Psoas muscle (tissue), 8 donors: ENCODE results near the gene INSC. TPM values are rescaled to one million over a fixed set of nuclear protein-coding genes. Genes with fewer than 3 reads are reported as not detected.

Experiments used
- ATAC-seq, 4 donors: fragments of 200-7000 bp; cut with Tn5 transposase; one replicate each; pipeline ENCODE4 v1.9.1; 2020; ENCODE audit warnings: moderate library complexity in 3 of 4, mild to moderate bottlenecking in 2 of 4
- DNase-seq, 2 donors: peaks; one replicate each; pipeline ENCODE4 v3.0.0-alpha.2; 2020
- H3K27ac ChIP-seq: fragments of 200-600 bp; one replicate; pipeline ENCODE4 v1.8.0; 2022
- H3K27me3 ChIP-seq, 3 donors: fragments of 200-600 bp in 1 of 3; one replicate each; pipeline versions ENCODE4 v1.6.1 to v1.8.0; 2013 to 2022; ENCODE audit warnings: low read length in 2 of 3, mild to moderate bottlenecking in 2 of 3, moderate library complexity in 1 of 3; ENCODE audit not compliant: insufficient read depth in 3 of 3
- H3K36me3 ChIP-seq, 2 donors: fragments of 200-600 bp in 1 of 2; one replicate each; pipeline versions ENCODE4 v1.6.1 to v1.8.0; 2013 to 2022; ENCODE audit warnings: low read depth in 1 of 2, mild to moderate bottlenecking in 1 of 2, moderate library complexity in 1 of 2; ENCODE audit not compliant: insufficient read depth in 1 of 2
- H3K4me1 ChIP-seq: fragments of 200-600 bp; one replicate; pipeline ENCODE4 v1.8.0; 2022
- H3K4me3 ChIP-seq: fragments of 200-600 bp; one replicate; pipeline ENCODE4 v1.8.0; 2022; ENCODE audit warnings: mild to moderate bottlenecking
- H3K9me3 ChIP-seq: fragments of 200-600 bp; one replicate; pipeline ENCODE4 v1.8.0; 2022
- WGBS, 3 donors: extraction: QIAGEN DNeasy Blood & Tissue Kit; methylation state at CpG; one replicate each; pipeline versions ENCODE4 v1.1.6 to v1.1.7; 2013; 5-methylcytosine and 5-hydroxymethylcytosine counted together
- intact Hi-C, 2 donors: fragments of 100-400 bp; cut with DNase I; formaldehyde crosslinking; loops; one replicate each; pipeline versions ENCODE4 v1.11.0 to v1.14.2; 2022
- polyA plus RNA-seq, 3 donors: library from polyadenylated mRNA; stranded (reverse); fragments of 200-250 nt; gene quantifications; one replicate each; pipeline ENCODE4 v1.2.3, GENCODE V29; 2013
- total RNA-seq, 4 donors: library from RNA; stranded (reverse); fragmentation: NEBNext Ultra II Directional in 2 of 4; extraction: Animal tissue kit (Norgen Biotek cat#: 25700) in 2 of 4; gene quantifications; one replicate each; pipeline versions ENCODE4 v1.2.1 to v1.2.4, GENCODE V29; 2021 to 2023
- TF ChIP-seq, protein P1 (sequence below): fragments of 200-600 bp; IDR thresholded peaks from one replicate; pipeline ENCODE4 v1.8.0; 2022; ENCODE audit warnings: antibody characterized with exemption
- donor health status: healthy with polysubstance abuse.
- donor health status: DM: no; HTN: no; CAD: no; lungs with moderate emphysema.
- donor health status: Bipolar disorder and iron deficiency.
- donor health status: healthy.
- donor health status: DM: yes; HTN: yes; CAD: no.
- donor health status: DM: no; HTN: no; CAD: no.
- donor health status: DM: no; HTN: no; CAD: no.
- donor health status: DM: yes; HTN: yes; CAD: no.

Gene INSC
- total and polyA plus RNA-seq, 7 donors, result 0.04 to 1.2 TPM; not detected in 5

DNA sequence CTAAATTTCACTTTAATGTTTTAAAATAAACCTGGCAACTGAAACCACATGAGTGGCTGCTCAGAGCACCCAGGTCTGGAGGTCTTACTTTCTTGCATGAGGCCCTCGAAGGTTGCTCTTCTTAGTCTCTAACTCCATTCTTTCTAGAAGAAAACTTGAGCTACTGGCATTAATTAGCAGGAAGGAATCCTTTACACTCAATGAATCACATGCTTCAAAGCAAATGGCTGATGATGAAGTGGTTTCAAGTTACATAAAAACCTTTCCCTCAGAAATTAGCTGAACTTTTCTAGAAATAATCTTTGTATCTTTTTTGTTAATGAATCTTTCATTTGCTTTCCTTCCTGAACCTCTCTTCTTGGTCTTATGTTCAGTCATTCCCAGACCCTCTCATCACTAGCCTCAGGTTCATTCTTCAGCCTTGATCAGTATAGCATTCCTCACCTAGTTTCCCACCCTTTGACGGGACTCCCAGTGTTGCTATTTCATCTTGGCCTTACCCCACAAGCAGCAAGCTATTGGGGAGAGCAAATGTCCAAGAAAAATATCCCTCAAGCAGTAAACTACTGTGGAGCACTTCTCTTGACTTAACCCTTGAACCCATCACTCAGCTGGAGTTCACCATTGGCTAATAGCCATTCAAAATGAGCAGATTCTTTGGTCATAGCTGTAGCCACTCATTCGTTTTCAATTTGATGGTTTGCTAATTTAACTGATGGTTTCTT lies 75.1 kb downstream of the INSC start:
- TF ChIP-seq, protein P1, sequence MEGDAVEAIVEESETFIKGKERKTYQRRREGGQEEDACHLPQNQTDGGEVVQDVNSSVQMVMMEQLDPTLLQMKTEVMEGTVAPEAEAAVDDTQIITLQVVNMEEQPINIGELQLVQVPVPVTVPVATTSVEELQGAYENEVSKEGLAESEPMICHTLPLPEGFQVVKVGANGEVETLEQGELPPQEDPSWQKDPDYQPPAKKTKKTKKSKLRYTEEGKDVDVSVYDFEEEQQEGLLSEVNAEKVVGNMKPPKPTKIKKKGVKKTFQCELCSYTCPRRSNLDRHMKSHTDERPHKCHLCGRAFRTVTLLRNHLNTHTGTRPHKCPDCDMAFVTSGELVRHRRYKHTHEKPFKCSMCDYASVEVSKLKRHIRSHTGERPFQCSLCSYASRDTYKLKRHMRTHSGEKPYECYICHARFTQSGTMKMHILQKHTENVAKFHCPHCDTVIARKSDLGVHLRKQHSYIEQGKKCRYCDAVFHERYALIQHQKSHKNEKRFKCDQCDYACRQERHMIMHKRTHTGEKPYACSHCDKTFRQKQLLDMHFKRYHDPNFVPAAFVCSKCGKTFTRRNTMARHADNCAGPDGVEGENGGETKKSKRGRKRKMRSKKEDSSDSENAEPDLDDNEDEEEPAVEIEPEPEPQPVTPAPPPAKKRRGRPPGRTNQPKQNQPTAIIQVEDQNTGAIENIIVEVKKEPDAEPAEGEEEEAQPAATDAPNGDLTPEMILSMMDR, result no peak
- Histone ChIP-seq H3K4me1 (no peaks in the 10 kb centered on the region), H3K36me3 (no peaks in the 10 kb centered on the region), H3K27ac (no peak overlapping the region), H3K9me3 (no peaks in the 10 kb centered on the region), H3K27me3 (no peaks in the 10 kb centered on the region), H3K4me3 (no peak overlapping the region)
- 58 to 72% (median 67%) methylated on average over 3 of the region's 3 CpGs for WGBS, 3 donors
- intact Hi-C loops, result no loop called here
- ATAC-seq, result no peak
- no peak for DNase-seq

DNA sequence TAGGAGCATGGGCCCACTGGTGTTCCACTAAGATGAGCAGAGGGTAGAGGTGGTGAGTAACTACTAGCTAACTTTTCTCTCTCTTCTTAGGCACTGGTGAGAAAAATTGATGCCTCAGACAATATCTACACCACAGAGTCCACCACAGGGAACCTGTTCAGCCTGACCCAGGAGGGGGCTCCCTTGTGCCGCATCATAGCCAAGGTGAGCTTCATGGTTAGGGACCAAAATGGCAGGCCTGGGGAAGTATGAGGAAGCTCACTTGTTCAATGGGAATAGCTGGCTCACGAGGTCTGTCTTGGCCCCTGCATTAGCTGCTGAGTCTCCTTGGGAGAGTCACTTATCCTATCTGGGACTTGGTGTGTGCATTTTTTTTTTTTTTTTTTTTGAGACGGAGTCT lies 75.9 kb downstream of the INSC start:
- ATAC-seq (no peak), DNase-seq (no peak)
- H3K4me1 ChIP-seq, result no peaks in the 10 kb centered on the region
- intact Hi-C loops, result no loop called here
- TF ChIP-seq, protein P1, result no peak
- H3K27me3 ChIP-seq, result no peaks in the 10 kb centered on the region
- no peak overlapping the region for H3K27ac ChIP-seq
- H3K4me3 ChIP-seq, result no peak overlapping the region
- 92 to 94% (median 93%) methylated on average over 2 to 3 of the region's 3 CpGs for WGBS, 3 donors
- H3K9me3 ChIP-seq, result no peaks in the 10 kb centered on the region
- no peaks in the 10 kb centered on the region for H3K36me3 ChIP-seq

DNA sequence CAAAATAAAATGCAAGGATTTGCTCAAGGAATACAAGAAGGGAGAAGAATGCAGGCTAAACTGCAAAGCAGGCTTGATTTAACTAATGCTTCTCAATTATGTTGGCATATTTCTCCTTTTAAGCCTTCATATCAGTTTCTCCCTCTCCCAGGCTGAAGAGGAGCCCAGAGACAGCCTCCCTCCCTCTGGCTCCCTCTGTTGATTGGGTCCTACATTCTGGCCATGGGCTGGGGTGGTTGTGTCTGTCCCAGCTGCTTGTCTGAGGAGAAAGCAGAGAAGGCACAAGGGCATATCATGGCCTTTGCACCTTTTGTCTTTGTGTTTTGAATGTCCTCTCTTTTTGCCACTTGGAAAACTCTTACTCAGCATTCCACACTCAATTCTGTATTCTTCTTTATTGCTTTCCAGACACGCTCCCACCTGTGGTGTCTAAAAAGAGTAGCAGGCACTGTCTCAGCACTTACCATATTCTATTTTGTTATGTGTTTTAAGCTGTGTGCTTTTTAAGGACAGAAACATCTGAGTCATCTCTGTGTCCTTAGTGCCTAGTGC lies 77.4 kb downstream of the INSC start:
- ATAC-seq (no peak), DNase-seq (no peak)
- Histone ChIP-seq H3K27me3 (no peaks in the 10 kb centered on the region), H3K36me3 (no peaks in the 10 kb centered on the region), H3K27ac (no peak overlapping the region), H3K9me3 (no peaks in the 10 kb centered on the region), H3K4me1 (no peaks in the 10 kb centered on the region), H3K4me3 (no peak overlapping the region)
- intact Hi-C loops, result no loop called here
- 0 to 88% (median 61%) methylated on average over 1 of the region's 1 CpG for WGBS, 3 donors
- TF ChIP-seq, protein P1, result no peak

DNA sequence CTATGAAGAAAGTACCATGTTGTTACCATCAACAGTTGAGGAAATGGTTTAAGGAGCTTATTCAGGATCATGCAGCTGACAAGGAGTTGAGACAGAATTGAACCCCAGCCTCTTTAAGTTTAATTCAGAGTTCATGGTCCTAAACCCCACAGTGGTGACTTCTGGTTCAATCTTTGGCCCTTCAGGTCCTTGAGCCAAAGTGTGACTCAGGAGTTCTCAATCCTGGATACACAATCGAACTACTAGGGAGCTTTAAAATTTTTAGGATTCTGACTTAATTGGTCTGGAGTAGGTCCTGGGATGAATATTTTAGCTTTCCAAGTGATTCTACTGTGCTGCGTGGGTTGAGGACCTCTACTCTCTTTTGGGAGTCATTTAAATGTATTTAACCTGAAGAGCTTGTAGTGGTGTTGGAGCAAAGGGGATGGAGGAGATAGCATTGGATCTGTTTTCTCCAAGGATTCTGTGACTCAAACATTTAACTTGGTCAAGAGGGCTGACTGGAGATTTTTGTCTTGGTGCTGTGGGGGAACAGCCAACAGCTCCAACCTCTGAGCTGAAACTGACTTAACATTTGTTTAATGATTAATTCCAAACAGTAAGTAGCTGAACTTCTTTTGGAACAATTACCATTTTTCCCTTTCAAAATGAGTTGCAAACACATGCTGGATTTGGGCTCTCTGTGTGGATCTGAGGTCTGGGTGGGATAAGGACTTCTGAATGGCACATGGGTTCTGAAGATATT lies 80.1 kb downstream of the INSC start:
- Histone ChIP-seq H3K9me3 (no peaks in the 10 kb centered on the region), H3K4me1 (peaks cover 16% of the 10 kb centered on the region), H3K27me3 (no peaks in the 10 kb centered on the region), H3K4me3 (no peak overlapping the region), H3K27ac (no peak overlapping the region), H3K36me3 (no peaks in the 10 kb centered on the region)
- TF ChIP-seq, protein P1, result no peak
- 73 to 89% (median 82%) methylated on average over 2 of the region's 2 CpGs for WGBS, 3 donors
- intact Hi-C loops, result no loop called here
- DNase-seq, result no peak
- no peak for ATAC-seq
